HG03432 (cell line): ENCODE measurements around the gene TNFSF11.

Experiments
- ATAC-seq: cut with Tn5 transposase; IDR thresholded peaks from one replicate; pipeline ENCODE4 v1.9.1; 2021; ENCODE audit warnings: mild to moderate bottlenecking, moderate library complexity; ENCODE audit not compliant: unreplicated experiment

Gene TNFSF11

GRCh38 chr13:42574011-42574410, at the start of gene TNFSF11:
Gene TNFSF11, plus strand, starts transcription at chr13:42574152. Its CDS starts 152 bp downstream, at chr13:42574304.
- ATAC-seq, result peak; percentile 45

DNA sequence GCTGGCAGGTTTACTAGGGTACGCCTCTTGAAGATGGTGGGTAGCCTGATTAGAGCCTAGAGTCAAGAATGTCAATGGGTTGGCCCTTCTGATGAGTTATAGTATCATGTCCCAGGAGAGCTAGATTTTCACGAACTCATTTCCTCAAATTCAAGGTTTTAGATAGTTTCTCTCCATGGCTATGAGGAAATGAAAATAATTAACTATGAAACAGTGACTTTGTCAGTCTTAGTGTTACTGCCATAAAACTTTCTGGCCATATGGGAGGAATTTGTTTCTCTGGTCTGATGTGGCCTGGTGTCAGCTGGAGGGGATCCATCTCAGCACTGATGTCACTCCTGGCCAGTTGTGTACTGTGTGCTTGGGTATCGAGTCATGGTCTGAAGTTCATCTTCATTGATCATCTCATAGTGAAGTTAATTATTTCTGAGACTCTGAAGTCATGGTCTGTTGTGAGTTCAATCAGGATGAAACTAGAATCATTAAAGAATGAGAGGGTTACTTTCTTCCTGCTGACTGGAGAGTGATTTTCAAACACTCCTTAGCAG, 49.4 kb upstream of the TNFSF11 start:
- peak; percentile 85 for ATAC-seq

GRCh38 chr13:42525035-42525504, 48.9 kb upstream of the TNFSF11 start:
- peak; percentile 6 for ATAC-seq

- no peak for ATAC-seq
These were observed 47.7 kb upstream of the TNFSF11 start for GRCh38 chr13:42526276-42526675.

DNA sequence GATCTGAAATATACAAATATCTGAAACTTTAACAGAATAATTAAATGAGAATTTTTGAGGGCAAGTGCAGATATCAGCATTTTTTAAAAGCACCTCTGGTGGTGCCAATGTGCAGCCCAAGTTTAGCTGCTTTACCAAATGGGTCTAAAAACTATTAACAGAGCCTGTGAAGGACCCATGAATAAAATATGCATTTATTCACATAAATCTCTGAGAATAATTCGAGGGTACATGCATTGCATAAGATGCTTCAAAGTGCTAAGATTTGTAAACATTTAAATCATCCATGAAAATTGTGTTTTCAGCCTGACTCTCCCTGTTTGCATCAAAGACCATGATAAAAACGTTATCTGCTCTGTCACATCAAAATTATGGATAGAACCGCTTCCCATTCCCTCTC, 47.1 kb upstream of the TNFSF11 start:
- no peak for ATAC-seq

- ATAC-seq, result peak; percentile 46
These were observed 41.2 kb upstream of the TNFSF11 start for GRCh38 chr13:42532561-42533335.

DNA sequence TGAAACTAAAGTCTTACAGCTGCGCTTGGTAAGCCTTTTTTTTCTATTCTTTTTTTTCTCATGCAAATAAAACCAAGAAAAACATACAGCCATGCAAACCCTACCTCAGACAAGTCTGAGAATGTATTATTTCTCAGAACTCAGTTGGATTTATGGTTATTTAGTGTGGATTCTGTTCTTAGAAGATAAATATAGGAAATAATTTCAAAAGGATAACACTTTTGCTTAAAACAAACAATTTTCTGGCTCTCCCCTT, 40.7 kb upstream of the TNFSF11 start:
- ATAC-seq, result no peak

GRCh38 chr13:42534785-42535184, 39.2 kb upstream of the TNFSF11 start:
- no peak for ATAC-seq

- ATAC-seq, result no peak
These were observed 35.0 kb upstream of the TNFSF11 start for GRCh38 chr13:42538996-42539395.

GRCh38 chr13:42539670-42540069, 34.3 kb upstream of the TNFSF11 start:
- no peak for ATAC-seq

- ATAC-seq, result no peak
These were observed 30.6 kb upstream of the TNFSF11 start for GRCh38 chr13:42543215-42543797.

- ATAC-seq, result no peak
These were observed 29.6 kb upstream of the TNFSF11 start for GRCh38 chr13:42544246-42544926.

- no peak for ATAC-seq
These were observed 28.1 kb upstream of the TNFSF11 start for GRCh38 chr13:42545842-42546241.

DNA sequence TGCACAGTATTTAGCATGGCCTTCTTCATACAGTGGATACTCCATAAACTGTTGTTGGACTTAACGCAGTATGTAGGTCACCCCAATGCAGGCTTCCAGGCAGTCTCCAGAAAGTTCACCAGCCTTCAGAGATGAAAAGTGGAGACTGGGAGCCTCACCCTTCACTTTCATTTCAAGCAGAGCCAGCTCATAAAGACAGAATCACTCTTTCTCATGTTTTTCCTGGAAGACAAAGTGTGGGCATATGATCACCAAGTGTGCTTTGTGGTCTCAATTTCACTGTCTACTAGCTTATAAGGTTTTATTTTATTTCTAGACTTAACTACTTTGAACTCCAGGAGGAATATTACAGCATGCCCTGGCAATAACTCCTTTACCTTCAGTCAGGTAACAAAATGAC, 26.3 kb upstream of the TNFSF11 start:
- no peak for ATAC-seq

- peak; percentile 96 for ATAC-seq
These were observed 25.0 kb upstream of the TNFSF11 start for GRCh38 chr13:42548731-42549551.

DNA sequence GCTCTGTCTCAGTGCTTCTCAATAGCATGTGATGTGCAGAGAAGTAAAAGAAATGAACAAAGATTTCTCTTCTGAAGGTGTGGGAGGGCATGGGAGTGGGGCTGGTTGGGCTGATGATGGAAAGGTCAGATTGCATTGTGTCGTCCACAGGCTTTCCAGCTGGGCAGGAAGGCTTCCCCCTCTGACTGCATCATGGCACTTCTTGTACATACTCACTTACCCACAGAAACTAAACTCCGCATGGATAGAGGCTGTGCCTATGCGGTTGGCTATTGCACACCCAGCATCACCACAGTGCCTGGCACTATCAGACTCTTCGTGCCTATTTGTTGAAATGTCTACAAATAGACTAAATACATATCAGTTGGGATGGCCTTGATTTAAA, 24.4 kb upstream of the TNFSF11 start:
- no peak for ATAC-seq

- ATAC-seq, result no peak
These were observed 22.3 kb upstream of the TNFSF11 start for GRCh38 chr13:42551611-42552010.

DNA sequence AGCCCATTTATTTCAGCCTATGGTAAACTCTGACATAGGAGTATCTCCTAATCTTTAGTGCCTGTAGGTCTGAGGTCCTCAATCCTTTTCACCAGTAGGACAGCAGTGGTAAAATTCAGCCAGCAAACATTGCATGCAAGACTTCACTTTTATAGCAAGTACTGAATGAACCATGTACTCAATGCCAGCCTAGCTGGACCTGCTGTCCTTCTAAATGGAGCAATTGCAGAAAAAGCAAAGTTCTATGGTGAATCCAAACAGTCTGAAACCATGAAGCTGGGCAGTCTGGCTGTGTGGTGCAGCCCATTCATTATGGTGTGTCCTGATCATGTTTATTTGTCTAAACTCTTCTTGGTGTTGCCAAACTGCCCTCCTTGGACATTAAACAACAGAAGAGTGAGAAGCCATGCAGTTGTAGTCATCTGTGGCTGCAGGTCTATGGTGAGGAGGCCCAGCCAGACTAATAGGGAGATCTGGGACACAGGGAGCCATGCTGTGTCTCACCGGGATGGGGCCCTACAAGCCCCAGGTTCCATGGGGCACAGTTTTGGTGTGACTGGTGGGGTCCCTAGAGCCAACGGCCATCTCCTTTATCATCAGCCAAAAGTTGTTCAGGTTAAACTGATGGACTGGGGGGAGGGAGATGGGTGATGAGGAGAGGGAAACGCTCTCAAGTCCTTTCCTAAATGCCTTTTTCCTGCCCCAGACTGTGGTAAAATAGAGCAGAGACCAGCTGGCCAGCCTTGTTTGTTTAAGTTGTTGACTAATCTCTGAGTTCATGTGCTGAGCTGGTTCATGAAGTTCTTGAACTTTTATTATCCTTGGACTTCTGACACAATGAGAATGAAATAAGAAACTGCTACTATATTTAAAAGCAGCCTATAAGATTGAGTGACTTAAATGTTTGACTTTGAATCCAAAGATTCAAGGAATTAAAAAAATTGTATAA, 20.6 kb upstream of the TNFSF11 start:
- ATAC-seq, result no peak

DNA sequence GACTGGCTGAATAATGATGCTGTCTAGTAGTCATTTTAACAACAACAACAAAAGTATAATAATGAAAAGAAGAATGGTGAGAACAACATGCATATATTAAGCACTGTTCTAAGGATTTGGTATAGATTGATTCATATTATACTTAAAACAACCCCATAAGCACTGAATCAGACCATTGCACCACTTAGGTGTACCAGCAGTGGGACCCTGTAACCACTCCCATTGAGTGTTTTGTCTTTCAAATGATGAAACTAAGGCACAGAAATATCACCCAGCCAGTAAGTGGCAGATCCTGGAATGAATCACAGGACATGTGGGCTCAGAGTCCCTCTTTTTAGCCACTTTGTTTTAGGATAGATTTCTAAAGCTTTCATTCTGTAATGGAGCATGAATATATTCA, 14.9 kb upstream of the TNFSF11 start:
- ATAC-seq, result no peak
